ENCODE measurements around the gene GPER1.

GPER1 gene

GRCh38 chr7:1064581-1064980, 23.3 kb upstream of the GPER1 start:
- no peak overlapping the region for H3K4me3 Mint-ChIP-seq
- peaks cover 10% of the 10 kb centered on the region for H3K4me1 Mint-ChIP-seq
- H3K9me3 Mint-ChIP-seq = no peaks in the 10 kb centered on the region
- peaks cover 5% of the 10 kb centered on the region for H3K36me3 Mint-ChIP-seq (ENCODE audit: low read depth)
- H3K27ac Mint-ChIP-seq = no peak overlapping the region
- TF ChIP-seq CTCF (IDR thresholded peaks at IDR 0.05; ENCODE audit: unreplicated experiment in 3 of 3) = no peak
- H3K27me3 Mint-ChIP-seq (ENCODE audit: low read depth) = peaks cover 27% of the 10 kb centered on the region

GRCh38 chr7:1065263-1065584, 22.7 kb upstream of the GPER1 start:
- no peak overlapping the region for H3K27ac Mint-ChIP-seq
- TF ChIP-seq CTCF (IDR thresholded peaks at IDR 0.05; ENCODE audit: unreplicated experiment in 3 of 3) = no peak
- peaks cover 25% of the 10 kb centered on the region for H3K27me3 Mint-ChIP-seq (ENCODE audit: low read depth)
- H3K4me3 Mint-ChIP-seq = no peak overlapping the region
- peaks cover 5% of the 10 kb centered on the region for H3K36me3 Mint-ChIP-seq (ENCODE audit: low read depth)
- H3K4me1 Mint-ChIP-seq = peaks cover 10% of the 10 kb centered on the region
- H3K9me3 Mint-ChIP-seq = no peaks in the 10 kb centered on the region

GRCh38 chr7:1065585-1066241, 22.2 kb upstream of the GPER1 start:
- H3K36me3 Mint-ChIP-seq (ENCODE audit: low read depth) = peaks cover 5% of the 10 kb centered on the region
- no peak overlapping the region for H3K27ac Mint-ChIP-seq

GRCh38 chr7:1066242-1066588, 21.7 kb upstream of the GPER1 start:
- H3K9me3 Mint-ChIP-seq = no peaks in the 10 kb centered on the region
- H3K4me1 Mint-ChIP-seq = peaks cover 18% of the 10 kb centered on the region
- no peak overlapping the region for H3K27ac Mint-ChIP-seq
- H3K36me3 Mint-ChIP-seq (ENCODE audit: low read depth) = peaks cover 5% of the 10 kb centered on the region
- no peak for TF ChIP-seq CTCF (IDR thresholded peaks at IDR 0.05; ENCODE audit: unreplicated experiment in 3 of 3)
- H3K27me3 Mint-ChIP-seq (ENCODE audit: low read depth) = peaks cover 21% of the 10 kb centered on the region
- no peak overlapping the region for H3K4me3 Mint-ChIP-seq

More at GRCh38 chr7:1065585-1066241, 22.2 kb upstream of the GPER1 start:
- Mint-ChIP-seq H3K4me3 (peak overlapping the region in 1 of 3 experiments; percentile 26), H3K9me3 (no peaks in the 10 kb centered on the region), H3K27me3 (ENCODE audit: low read depth) (peaks cover 23% of the 10 kb centered on the region), H3K4me1 (peaks cover 13% of the 10 kb centered on the region)
- TF ChIP-seq CTCF (IDR thresholded peaks at IDR 0.05; ENCODE audit: unreplicated experiment in 3 of 3) = peak; percentile 81 to 89 (median 89)

- Mint-ChIP-seq H3K27me3 (ENCODE audit: low read depth) (peaks cover 14% of the 10 kb centered on the region), H3K27ac (no peak overlapping the region), H3K4me3 (no peak overlapping the region), H3K4me1 (peaks cover 23% of the 10 kb centered on the region), H3K36me3 (ENCODE audit: low read depth) (peaks cover 5% of the 10 kb centered on the region), H3K9me3 (no peaks in the 10 kb centered on the region)
- TF ChIP-seq CTCF (IDR thresholded peaks at IDR 0.05; ENCODE audit: unreplicated experiment in 3 of 3) = no peak
Measured at GRCh38 chr7:1068013-1068412, 19.9 kb upstream of the GPER1 start.

GRCh38 chr7:1068619-1069018, 19.3 kb upstream of the GPER1 start:
- peaks cover 28% of the 10 kb centered on the region for H3K4me1 Mint-ChIP-seq
- no peak overlapping the region for H3K4me3 Mint-ChIP-seq
- H3K9me3 Mint-ChIP-seq = no peaks in the 10 kb centered on the region
- H3K27me3 Mint-ChIP-seq (ENCODE audit: low read depth) = peaks cover 14% of the 10 kb centered on the region
- TF ChIP-seq CTCF (IDR thresholded peaks at IDR 0.05; ENCODE audit: unreplicated experiment in 3 of 3) = no peak
- H3K36me3 Mint-ChIP-seq (ENCODE audit: low read depth) = peaks cover 5% of the 10 kb centered on the region
- no peak overlapping the region for H3K27ac Mint-ChIP-seq

All from nephron (organoid).